Vagina (tissue), 2 donors: ENCODE results near the gene VAMP2.

ENCODE experiments used
- POLR2A ChIP-seq, 2 donors: fragments of 450-650 bp; IDR thresholded peaks; one replicate each; pipeline ENCODE4 v1.6.1; 2017; ENCODE audit warnings: antibody characterized with exemption in 2 of 2, mild to moderate bottlenecking in 2 of 2, moderate library complexity in 2 of 2
- POLR2AphosphoS5 ChIP-seq, 2 donors: sonication (generic); formaldehyde crosslinking; IDR thresholded peaks; one replicate each; pipeline ENCODE4 v1.9.0; 2017; ENCODE audit warnings: antibody characterized with exemption in 2 of 2, mild to moderate bottlenecking in 2 of 2, low read depth in 1 of 2; ENCODE audit not compliant: insufficient read depth in 1 of 2
- TF ChIP-seq, protein P1 (sequence below), 3 experiments: fragments of 450-650 bp in 2 of 3; fragments of 200-600 bp in 1 of 3; sonication (generic) in 1 of 3; IDR thresholded peaks; one replicate each; pipeline ENCODE4 v1.5.1; 2017 to 2019; ENCODE audit warnings: antibody characterized with exemption in 3 of 3, mild to moderate bottlenecking in 2 of 3, moderate library complexity in 2 of 3

DNA sequence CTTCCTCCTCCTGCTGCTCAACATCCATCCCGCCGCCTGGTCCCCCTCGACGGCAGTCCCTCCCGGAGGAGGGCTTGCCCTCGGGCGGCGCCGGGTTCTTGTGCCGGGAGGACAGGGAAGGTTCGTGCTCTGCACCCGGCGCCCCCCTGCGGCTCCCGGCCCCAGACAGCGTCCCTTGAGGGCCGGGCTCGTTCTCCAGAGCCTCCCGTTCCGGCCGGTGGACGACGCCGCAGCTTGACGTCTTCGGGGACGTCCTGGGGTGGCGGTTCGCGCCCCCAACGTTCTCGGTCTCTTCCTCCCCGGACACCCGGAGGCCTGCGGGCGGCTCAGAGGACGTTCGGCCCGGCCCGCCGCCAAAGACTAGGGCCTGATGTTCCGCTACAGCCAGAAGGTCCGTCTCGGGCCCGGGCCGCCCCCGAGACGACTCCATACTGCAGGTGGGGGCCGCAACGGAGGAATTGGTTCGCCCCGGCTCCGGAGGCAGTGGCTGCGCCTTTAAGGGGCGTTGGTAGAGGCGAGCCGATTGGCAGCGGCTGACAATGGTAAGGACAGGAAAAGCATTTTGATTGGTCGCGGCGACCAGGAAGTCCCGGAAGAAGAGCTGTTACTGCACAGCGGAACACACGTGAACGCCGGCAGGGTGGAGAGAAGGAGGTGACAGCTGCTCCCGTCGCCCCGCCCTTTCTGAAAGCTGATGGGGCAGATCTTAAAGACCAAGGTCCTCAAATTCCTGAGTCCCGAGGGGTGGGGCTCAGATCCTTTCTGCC, 27.1 kb upstream of the VAMP2 start, which contains the start of gene BORCS6:
- TF ChIP-seq, protein P1, sequence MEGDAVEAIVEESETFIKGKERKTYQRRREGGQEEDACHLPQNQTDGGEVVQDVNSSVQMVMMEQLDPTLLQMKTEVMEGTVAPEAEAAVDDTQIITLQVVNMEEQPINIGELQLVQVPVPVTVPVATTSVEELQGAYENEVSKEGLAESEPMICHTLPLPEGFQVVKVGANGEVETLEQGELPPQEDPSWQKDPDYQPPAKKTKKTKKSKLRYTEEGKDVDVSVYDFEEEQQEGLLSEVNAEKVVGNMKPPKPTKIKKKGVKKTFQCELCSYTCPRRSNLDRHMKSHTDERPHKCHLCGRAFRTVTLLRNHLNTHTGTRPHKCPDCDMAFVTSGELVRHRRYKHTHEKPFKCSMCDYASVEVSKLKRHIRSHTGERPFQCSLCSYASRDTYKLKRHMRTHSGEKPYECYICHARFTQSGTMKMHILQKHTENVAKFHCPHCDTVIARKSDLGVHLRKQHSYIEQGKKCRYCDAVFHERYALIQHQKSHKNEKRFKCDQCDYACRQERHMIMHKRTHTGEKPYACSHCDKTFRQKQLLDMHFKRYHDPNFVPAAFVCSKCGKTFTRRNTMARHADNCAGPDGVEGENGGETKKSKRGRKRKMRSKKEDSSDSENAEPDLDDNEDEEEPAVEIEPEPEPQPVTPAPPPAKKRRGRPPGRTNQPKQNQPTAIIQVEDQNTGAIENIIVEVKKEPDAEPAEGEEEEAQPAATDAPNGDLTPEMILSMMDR (IDR thresholded peaks at IDR 0.05), result peak in 1 of 3 experiments; percentile 15
- TF ChIP-seq POLR2A (IDR thresholded peaks at IDR 0.05), result peak; percentile 68 to 85
- TF ChIP-seq POLR2AphosphoS5 (IDR thresholded peaks at IDR 0.05; ENCODE audit: insufficient read depth in 1 of 2, low read depth in 1 of 2), result peak; percentile 97 to 99
